ENCODE data around the gene MEGF8.

MEGF8 gene

DNA sequence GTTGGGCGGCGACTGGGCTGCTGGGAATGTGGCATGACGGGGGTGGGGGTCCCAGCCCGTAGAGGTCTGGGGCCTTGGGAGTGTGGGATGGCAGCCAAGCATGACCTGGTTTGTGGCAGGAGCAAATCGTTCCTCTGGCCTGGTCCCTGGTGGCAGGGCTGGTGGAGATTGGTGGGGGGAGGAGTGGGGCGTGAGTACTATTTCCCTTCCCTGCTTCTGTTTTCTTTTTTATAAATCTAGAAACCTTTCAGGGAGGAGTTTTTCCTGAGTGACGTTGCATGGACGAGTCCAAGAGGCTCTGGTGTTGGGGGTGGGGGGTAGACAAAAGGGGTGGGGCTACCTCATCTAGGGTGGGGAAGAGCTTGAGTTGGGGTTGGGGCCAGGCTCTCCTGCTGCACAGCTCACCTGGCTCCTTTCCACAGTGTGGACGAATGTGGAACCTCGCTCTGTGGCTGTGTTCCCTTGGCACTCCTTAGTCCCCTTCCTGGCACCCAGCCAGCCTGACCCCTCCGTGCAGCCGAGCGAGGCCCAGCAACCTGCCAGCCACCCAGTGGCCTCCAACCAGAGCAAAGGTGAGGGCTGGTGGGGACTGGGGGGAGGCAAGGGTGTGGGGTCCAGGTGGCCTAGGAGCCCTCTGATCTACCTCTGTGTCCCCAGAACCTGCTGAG is 39.0 kb upstream of the MEGF8 start:
- TF ChIP-seq, protein P1, sequence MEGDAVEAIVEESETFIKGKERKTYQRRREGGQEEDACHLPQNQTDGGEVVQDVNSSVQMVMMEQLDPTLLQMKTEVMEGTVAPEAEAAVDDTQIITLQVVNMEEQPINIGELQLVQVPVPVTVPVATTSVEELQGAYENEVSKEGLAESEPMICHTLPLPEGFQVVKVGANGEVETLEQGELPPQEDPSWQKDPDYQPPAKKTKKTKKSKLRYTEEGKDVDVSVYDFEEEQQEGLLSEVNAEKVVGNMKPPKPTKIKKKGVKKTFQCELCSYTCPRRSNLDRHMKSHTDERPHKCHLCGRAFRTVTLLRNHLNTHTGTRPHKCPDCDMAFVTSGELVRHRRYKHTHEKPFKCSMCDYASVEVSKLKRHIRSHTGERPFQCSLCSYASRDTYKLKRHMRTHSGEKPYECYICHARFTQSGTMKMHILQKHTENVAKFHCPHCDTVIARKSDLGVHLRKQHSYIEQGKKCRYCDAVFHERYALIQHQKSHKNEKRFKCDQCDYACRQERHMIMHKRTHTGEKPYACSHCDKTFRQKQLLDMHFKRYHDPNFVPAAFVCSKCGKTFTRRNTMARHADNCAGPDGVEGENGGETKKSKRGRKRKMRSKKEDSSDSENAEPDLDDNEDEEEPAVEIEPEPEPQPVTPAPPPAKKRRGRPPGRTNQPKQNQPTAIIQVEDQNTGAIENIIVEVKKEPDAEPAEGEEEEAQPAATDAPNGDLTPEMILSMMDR (IDR thresholded peaks at IDR 0.05; ENCODE audit: control extremely low read depth, extremely low read depth, low read depth, missing control alignments), result no peak
- ChIA-PET CTCF (interaction anchor here (1.3 to 4.7 kb wide), 2 partner anchors 11 to 177 kb away, joined by 4 to 20 read pairs; no protein-coding TSS in a partner anchor), POLR2A (no interaction called here)
- no peak for DNase-seq (ENCODE audit: extremely low spot score)

DNA sequence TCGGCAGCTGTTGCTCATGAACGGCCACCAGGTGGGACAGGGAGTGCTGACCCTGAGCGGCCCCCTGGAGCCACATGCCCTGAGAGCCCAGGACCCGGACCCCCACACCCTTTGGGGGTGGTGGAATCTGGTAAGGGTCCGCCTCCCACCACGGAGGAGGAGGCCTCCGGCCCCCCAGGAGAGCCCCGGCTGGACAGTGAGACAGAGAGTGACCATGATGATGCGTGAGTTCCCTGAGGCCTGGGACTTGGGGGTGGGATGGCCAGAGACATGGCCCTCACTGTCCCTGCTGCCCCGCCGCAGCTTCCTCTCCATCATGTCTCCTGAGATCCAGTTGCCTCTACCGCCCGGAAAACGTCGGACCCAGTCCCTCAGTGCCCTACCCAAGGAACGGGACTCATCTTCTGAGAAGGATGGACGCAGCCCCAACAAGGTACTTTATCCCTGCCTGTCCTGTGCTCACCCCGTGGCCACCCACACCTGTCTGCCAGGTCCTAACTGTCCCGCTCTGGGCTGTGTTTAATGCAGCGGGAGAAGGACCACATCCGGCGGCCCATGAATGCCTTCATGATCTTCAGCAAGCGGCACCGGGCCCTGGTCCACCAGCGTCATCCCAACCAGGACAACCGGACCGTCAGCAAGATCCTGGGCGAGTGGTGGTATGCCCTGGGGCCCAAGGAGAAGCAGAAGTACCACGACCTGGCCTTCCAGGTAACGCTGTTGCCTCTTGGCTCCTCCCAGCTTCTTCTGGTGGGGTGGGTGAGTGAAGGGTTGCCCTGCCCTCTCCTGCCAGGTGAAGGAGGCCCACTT is 38.2 kb upstream of the MEGF8 start:
- ChIA-PET POLR2A (no interaction called here), CTCF (interaction anchor here (1.3 to 4.7 kb wide), 2 partner anchors 10 to 178 kb away, joined by 4 to 20 read pairs; no protein-coding TSS in a partner anchor)
- TF ChIP-seq, protein P1 (IDR thresholded peaks at IDR 0.05; ENCODE audit: control extremely low read depth, extremely low read depth, low read depth, missing control alignments), result no peak
- DNase-seq (ENCODE audit: extremely low spot score), result no peak

DNA sequence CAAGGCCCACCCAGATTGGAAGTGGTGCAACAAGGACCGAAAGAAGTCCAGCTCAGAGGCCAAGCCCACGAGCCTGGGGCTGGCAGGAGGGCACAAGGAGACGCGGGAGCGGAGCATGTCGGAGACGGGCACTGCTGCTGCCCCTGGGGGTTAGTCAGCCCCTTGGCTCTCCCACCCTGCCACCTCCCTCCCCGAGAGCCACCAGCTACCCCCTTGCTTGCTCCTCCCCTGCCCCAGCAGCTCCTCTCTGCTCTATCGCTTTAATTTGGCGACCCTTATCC is 37.7 kb upstream of the MEGF8 start:
- TF ChIP-seq, protein P1 (IDR thresholded peaks at IDR 0.05; ENCODE audit: control extremely low read depth, extremely low read depth, low read depth, missing control alignments), result no peak
- DNase-seq (ENCODE audit: extremely low spot score), result no peak
- POLR2A ChIA-PET, result no interaction called here
- CTCF ChIA-PET, result interaction anchor here (1.1 to 4.7 kb wide), 4 partner anchors 8 to 178 kb away, joined by 3 to 20 read pairs (median 6); partner anchors contain the start of genes PAFAH1B3 and PRR19

DNA sequence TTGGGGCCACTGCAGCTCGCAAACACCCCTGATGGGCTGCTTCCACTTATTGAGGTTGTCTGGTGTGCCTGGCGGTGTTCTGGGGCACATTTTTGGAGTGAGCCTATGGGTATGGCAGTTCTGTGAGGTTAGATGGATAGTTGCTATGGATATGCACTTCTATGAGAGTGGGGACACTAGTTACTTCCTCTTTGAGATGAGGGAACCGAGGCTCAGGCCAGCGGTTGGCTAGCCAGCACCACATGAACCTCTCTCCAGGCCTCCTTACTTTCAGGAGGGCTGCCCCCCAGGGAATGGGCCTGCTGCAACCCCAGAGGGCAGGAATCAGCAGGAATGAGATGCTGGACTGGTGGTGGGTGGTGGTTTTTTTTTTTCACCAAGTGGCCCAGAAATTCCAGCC is 37.0 kb upstream of the MEGF8 start:
- no peak for DNase-seq (ENCODE audit: extremely low spot score)
- TF ChIP-seq, protein P1 (IDR thresholded peaks at IDR 0.05; ENCODE audit: control extremely low read depth, extremely low read depth, low read depth, missing control alignments), result no peak
- ChIA-PET CTCF (interaction anchor here (0.8 to 4.7 kb wide), 4 partner anchors 9 to 44 kb away, joined by 3 to 20 read pairs (median 6); partner anchors contain the start of genes PAFAH1B3 and PRR19), POLR2A (no interaction called here)

DNA sequence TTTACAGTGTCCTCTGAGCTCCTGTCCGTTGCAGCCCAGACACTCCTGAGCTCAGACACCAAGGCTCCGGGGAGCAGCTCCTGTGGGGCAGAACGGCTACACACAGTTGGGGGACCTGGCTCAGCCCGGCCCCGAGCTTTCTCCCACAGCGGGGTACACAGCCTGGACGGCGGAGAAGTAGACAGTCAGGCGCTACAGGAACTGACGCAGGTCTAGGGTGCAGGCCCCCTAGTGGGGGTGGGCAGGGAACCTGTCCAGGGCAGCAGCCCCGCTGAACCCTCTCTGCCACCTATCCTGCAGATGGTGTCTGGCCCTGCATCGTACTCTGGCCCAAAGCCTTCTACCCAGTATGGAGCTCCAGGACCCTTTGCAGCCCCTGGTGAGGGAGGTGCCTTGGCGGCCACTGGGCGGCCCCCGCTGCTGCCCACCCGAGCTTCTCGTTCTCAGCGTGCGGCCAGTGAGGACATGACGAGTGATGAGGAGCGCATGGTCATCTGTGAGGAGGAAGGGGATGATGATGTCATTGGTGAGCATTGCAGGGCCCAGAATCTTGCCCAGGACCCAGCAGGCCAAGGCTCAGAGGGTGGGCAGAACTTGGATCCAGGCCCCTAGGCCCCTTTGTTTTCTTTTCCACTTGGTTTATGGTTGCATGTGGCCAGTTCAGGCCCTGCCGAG is 36.4 kb upstream of the MEGF8 start:
- DNase-seq (ENCODE audit: extremely low spot score), result no peak
- CTCF ChIA-PET, result interaction anchor here (0.8 to 4.7 kb wide), 5 partner anchors 8 to 90 kb away, joined by 3 to 20 read pairs (median 3); partner anchors contain the start of genes PAFAH1B3 and PRR19
- POLR2A ChIA-PET, result no interaction called here
- TF ChIP-seq, protein P1 (IDR thresholded peaks at IDR 0.05; ENCODE audit: control extremely low read depth, extremely low read depth, low read depth, missing control alignments), result no peak

DNA sequence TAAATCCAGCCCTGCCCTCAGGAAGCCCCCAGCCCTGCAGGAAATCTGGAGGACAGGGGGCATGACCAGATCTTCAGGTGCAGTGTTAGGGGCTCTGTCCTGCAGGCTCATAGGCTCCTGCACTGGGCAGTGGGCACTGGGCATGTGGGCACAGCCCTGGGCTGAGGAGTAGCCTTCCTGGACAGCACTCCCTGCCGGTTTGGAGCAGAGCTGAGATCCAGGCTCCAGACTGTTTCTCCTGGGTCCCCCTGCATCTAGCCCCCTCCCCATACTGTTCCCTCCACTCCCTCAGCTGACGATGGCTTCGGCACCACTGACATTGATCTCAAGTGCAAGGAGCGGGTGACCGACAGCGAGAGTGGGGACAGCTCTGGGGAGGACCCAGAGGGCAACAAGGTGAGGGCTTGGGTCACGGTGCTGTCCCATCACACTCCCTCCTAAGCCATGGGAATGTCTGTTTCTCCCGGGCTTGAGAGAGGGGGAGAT is 35.8 kb upstream of the MEGF8 start:
- CTCF ChIA-PET, result interaction anchor here (1.5 to 4.7 kb wide), 3 partner anchors 8 to 91 kb away, joined by 3 to 20 read pairs (median 9); no protein-coding TSS in a partner anchor
- TF ChIP-seq, protein P1 (IDR thresholded peaks at IDR 0.05; ENCODE audit: control extremely low read depth, extremely low read depth, low read depth, missing control alignments), result no peak
- DNase-seq (ENCODE audit: extremely low spot score), result no peak
- POLR2A ChIA-PET, result no interaction called here
